Epithelial cell of umbilical artery (primary cell): ENCODE data around the gene ALDOA. TPM values are rescaled to one million over a fixed set of nuclear protein-coding genes. Genes with fewer than 3 reads are reported as not detected.

Experiments used
- total RNA-seq: library from RNA; depleted of rRNA; stranded (reverse); fragments of >200 nt; gene quantifications from 2 replicates; pipeline ENCODE4 v1.2.3, GENCODE V29; 2014

ALDOA gene
- 265 and 367 TPM in 2 replicates for total RNA-seq

GRCh38 chr16:30065102-30065942 lies at the start of gene ALDOA:
ALDOA (plus strand) TSS chr16:30065760; CDS start chr16:30066898, 1,138 bp downstream.

GRCh38 chr16:30022887-30023286 lies 42.7 kb upstream of the ALDOA start, which contains the start of gene C16orf92:
C16orf92 (plus strand) TSS chr16:30023198; CDS start chr16:30023341, 143 bp downstream.

GRCh38 chr16:30030841-30031413 lies 34.6 kb upstream of the ALDOA start, which contains the start of gene TLCD3B:
TLCD3B (minus strand) TSS chr16:30031271; CDS start chr16:30030527, 744 bp downstream.

DNA sequence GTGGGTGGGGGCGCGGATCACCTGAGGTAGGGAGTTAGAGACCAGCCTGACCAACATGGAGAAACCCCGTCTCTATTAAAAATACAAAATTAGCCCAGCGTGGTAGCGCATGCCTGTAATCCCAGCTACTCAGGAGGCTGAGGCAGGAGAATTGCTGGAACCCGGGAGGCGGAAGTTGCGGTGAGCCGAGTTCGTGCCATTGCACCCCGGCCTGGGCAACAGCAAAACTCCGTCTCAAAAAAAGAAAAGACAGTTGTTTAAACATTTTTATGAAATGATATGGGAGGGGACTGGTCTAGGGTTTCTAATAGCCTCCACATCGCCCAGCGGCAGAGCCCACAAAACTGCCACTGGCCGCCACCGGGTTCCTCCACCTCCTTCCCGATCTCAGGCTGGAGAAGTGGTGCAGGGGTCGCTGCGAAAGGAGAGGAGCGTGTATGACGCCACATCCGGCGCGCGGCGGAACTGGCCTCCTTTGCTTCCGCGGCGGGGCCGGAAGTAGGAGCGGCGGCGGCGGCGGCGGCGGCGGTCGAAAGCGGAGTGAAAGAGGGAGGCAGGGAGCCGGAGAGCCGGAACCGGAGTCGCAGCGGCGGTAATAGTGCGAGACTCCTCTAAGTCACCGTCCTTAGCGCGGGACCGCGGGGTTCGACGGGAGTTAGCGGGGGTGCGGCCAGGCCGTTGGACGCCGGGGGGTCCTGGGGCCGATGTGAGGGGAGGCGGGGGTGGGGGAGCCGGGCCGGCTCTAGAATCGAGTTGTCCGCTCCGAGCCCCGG lies 10.1 kb downstream of the ALDOA start, which contains the start of gene PPP4C:
PPP4C (plus strand) TSS at position 492 of the 773 bp plus-strand sequence. CDS start 384 bp downstream, outside the sequence.

GRCh38 chr16:30091474-30092372 lies 26.2 kb downstream of the ALDOA start, which contains the start of gene TBX6:
TBX6 (minus strand) TSS chr16:30091924; CDS start chr16:30091193, 731 bp downstream.

GRCh38 chr16:30096105-30096861 lies 30.7 kb downstream of the ALDOA start, which contains the start of gene YPEL3:
YPEL3 (minus strand) TSS chr16:30096213; CDS start chr16:30095482, 731 bp downstream.

GRCh38 chr16:30113031-30113710 lies 47.6 kb downstream of the ALDOA start, which contains the start of gene GDPD3:
GDPD3 (minus strand) TSS chr16:30113537; CDS start chr16:30113478, 59 bp downstream.

Other genes starting within 250 kb of the ALDOA start
- gene PAGR1, start 249.6 kb upstream of the ALDOA start, total RNA-seq: 27.0 and 36.9 TPM in 2 replicates
- 167 and 215 TPM in 2 replicates for gene MVP, start 245.3 kb upstream of the ALDOA start, total RNA-seq
- 55.2 and 70.4 TPM in 2 replicates for gene CDIPT, start 202.5 kb upstream of the ALDOA start, total RNA-seq
- gene SEZ6L2, start 166.2 kb upstream of the ALDOA start, total RNA-seq: 1.2 and 3.9 TPM in 2 replicates
- 1.2 and 3.6 TPM in 2 replicates for gene ASPHD1, start 165.3 kb upstream of the ALDOA start, total RNA-seq
- 5.8 and 8.8 TPM in 2 replicates for gene KCTD13, start 139.5 kb upstream of the ALDOA start, total RNA-seq
- gene TMEM219, start 103.7 kb upstream of the ALDOA start, total RNA-seq: 73.1 TPM in 2 replicates
- gene TAOK2, start 91.9 kb upstream of the ALDOA start, total RNA-seq: 86.4 and 95.9 TPM in 2 replicates
- 5.5 and 8.4 TPM in 2 replicates for gene HIRIP3, start 70.1 kb upstream of the ALDOA start, total RNA-seq
- gene INO80E, start 69.5 kb upstream of the ALDOA start, total RNA-seq: 20.8 and 65.8 TPM in 2 replicates
- gene DOC2A, start 54.7 kb upstream of the ALDOA start, total RNA-seq: 0.76 TPM in 1 of 2 replicates, not detected in the other
- gene C16orf92, start 42.6 kb upstream of the ALDOA start, total RNA-seq: not detected in 2 replicates
- gene TLCD3B, start 34.5 kb upstream of the ALDOA start, total RNA-seq: 0.32 TPM in 1 of 2 replicates, not detected in the other
- 256 and 366 TPM in 2 replicates for gene PPP4C, start 10.2 kb downstream of the ALDOA start, total RNA-seq
- gene TBX6, start 26.2 kb downstream of the ALDOA start, total RNA-seq: under 0.01 and 0.15 TPM in 2 replicates
- 12.0 and 20.1 TPM in 2 replicates for gene YPEL3, start 30.5 kb downstream of the ALDOA start, total RNA-seq
- gene GDPD3, start 47.8 kb downstream of the ALDOA start, total RNA-seq: 0.32 and 0.61 TPM in 2 replicates
- 20.5 and 31.8 TPM in 2 replicates for gene MAPK3, start 57.5 kb downstream of the ALDOA start, total RNA-seq
- gene CORO1A, start 117.8 kb downstream of the ALDOA start, total RNA-seq: 1.2 and 4.2 TPM in 2 replicates
- 161 and 183 TPM in 2 replicates for gene BOLA2B, start 127.9 kb downstream of the ALDOA start, total RNA-seq
- 38.9 and 52.3 TPM in 2 replicates for gene SLX1A, start 128.1 kb downstream of the ALDOA start, total RNA-seq
- 4.0 and 4.2 TPM in 2 replicates for gene SULT1A3, start 133.5 kb downstream of the ALDOA start, total RNA-seq
- gene NPIPB13, start 182.7 kb downstream of the ALDOA start, total RNA-seq: 0.65 TPM in 1 of 2 replicates, not detected in the other